Measurements from ENCODE around the gene PMAIP1. TPM values are rescaled to one million over a fixed set of nuclear protein-coding genes. Genes with fewer than 3 reads are reported as not detected.

PMAIP1 gene
- total and polyA plus RNA-seq, 9 of the 15 experiments (the other 6 are each of a cell fraction or from before 2014, with no cell fraction given) = 8.0 to 22.9 (median 14.9) TPM

DNA sequence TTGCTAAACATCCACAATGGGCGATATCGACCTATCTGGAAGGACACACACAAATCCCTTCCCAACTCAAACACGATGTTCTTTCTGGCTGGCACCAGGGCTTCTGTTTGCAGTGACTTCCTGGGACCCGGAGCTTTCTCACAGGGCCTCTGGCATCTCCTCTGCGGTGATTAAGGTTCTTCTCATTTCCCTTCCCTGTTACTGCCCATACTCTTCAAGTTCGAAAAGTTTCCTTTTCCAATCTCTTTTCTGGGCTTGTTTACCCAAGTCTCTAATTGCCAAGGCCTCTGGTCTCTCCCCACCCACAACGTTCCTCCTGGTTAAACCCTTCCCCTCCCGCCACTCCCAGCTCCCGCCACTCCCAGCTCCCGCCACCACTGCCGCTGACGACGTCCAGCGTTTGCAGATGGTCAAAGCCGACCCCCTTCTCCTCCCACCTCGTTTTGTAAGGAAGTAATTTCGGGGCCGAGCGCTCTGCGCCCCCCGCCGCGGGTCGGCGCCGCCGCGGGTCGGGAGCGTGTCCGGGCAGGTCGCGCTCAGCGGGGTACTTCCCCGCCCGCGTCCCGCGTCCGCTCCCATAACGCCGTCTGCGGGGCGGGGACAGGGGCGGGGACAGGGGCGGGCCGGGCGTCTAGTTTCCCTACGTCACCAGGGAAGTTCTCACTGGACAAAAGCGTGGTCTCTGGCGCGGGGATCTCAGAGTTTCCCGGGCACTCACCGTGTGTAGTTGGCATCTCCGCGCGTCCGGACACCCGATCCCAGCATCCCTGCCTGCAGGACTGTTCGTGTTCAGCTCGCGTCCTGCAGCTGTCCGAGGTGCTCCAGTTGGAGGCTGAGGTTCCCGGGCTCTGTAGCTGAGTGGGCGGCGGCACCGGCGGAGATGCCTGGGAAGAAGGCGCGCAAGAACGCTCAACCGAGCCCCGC is at the start of gene PMAIP1 (continued):
- TF ChIP-seq NONO (IDR thresholded peaks at IDR 0.05; ENCODE audit: low read depth in 2 of 2, low read length in 1 of 2) (peak in 1 of 2 experiments; percentile 54; a peak in 1 of 4 replicates), POLR2A (conservative IDR thresholded peaks at IDR 0.05) (peak; percentile 90), MTA1 (IDR thresholded peaks at IDR 0.05; ENCODE audit: borderline replicate concordance) (no peak), PPARD (CRISPR knock-in tag; IDR thresholded peaks at IDR 0.05) (no peak), ADNP (tag; IDR thresholded peaks at IDR 0.05) (no peak), DMBX1 (CRISPR knock-in tag; IDR thresholded peaks at IDR 0.05; ENCODE audit: borderline replicate concordance) (no peak), NCOA2 (IDR thresholded peaks at IDR 0.05; ENCODE audit: partially characterized antibody in 2 of 2) (no peak), CBFA2T3 (IDR thresholded peaks at IDR 0.05) (no peak)
- TF ChIP-seq, protein P1, sequence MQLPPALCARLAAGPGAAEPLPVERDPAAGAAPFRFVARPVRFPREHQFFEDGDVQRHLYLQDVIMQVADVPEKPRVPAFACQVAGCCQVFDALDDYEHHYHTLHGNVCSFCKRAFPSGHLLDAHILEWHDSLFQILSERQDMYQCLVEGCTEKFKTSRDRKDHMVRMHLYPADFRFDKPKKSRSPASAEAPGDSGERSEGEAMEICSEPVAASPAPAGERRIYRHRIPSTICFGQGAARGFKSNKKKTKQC (CRISPR knock-in tag; IDR thresholded peaks at IDR 0.05) = 0 out of 2 replicates have a peak, but pooled peaks have one; percentile 15
- TF ChIP-seq, protein P2, sequence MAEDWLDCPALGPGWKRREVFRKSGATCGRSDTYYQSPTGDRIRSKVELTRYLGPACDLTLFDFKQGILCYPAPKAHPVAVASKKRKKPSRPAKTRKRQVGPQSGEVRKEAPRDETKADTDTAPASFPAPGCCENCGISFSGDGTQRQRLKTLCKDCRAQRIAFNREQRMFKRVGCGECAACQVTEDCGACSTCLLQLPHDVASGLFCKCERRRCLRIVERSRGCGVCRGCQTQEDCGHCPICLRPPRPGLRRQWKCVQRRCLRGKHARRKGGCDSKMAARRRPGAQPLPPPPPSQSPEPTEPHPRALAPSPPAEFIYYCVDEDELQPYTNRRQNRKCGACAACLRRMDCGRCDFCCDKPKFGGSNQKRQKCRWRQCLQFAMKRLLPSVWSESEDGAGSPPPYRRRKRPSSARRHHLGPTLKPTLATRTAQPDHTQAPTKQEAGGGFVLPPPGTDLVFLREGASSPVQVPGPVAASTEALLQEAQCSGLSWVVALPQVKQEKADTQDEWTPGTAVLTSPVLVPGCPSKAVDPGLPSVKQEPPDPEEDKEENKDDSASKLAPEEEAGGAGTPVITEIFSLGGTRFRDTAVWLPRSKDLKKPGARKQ (CRISPR knock-in tag; IDR thresholded peaks at IDR 0.05) = no peak
- TF ChIP-seq, protein P3, sequence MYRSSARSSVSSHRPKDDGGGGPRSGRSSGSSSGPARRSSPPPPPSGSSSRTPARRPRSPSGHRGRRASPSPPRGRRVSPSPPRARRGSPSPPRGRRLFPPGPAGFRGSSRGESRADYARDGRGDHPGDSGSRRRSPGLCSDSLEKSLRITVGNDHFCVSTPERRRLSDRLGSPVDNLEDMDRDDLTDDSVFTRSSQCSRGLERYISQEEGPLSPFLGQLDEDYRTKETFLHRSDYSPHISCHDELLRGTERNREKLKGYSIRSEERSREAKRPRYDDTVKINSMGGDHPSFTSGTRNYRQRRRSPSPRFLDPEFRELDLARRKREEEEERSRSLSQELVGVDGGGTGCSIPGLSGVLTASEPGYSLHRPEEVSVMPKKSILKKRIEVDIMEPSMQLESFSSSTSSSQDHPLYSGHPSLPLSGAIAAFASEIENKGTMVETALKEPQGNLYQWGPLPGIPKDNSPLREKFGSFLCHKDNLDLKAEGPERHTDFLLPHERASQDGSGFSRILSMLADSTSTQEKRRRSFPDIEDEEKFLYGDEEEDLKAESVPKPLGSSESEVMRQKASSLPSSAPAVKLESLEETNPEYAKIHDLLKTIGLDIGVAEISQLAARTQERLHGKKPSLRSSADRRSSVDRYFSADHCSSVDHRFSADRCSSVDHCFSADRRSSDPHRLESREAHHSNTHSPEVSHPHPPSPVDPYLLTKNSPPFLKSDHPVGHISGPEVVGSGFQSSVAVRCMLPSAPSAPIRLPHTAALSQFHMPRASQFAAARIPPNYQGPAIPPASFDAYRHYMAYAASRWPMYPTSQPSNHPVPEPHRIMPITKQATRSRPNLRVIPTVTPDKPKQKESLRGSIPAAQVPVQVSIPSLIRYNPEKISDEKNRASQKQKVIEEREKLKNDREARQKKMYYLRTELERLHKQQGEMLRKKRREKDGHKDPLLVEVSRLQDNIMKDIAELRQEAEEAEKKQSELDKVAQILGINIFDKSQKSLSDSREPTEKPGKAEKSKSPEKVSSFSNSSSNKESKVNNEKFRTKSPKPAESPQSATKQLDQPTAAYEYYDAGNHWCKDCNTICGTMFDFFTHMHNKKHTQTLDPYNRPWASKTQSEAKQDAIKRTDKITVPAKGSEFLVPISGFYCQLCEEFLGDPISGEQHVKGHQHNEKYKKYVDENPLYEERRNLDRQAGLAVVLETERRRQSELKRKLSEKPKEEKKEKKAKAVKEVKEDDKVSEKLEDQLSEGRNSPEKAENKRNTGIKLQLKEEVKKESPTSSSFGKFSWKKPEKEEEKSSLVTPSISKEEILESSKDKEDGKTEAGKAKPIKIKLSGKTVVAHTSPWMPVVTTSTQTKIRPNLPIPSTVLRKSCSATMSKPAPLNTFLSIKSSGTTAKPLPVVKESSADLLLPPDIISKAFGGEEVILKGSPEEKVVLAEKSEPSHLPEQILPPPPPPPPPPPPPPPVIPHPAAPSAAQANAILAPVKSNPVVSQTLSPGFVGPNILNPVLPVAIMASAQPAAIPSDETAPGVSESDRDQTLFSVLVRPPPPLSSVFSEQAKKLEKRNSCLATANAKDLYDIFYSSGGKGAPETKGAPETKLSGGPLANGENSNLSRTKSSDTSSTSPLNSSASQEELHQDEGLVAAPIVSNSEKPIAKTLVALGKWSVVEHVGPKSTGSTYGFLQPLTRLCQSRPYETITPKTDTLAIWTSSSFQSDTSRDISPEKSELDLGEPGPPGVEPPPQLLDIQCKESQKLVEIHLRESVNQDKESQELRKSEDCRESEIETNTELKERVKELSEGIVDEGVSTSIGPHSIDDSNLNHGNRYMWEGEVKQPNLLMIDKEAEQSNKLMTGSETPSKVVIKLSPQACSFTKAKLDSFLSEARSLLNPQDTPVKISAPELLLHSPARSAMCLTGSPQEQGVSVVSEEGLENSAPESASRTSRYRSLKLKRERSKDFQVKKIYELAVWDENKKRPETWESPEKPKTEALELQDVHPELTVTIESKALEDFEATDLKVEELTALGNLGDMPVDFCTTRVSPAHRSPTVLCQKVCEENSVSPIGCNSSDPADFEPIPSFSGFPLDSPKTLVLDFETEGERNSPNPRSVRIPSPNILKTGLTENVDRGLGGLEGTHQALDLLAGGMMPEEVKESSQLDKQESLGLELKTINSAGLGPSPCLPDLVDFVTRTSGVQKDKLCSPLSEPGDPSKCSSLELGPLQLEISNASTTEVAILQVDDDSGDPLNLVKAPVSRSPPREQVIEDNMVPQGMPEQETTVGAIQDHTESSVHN (IDR thresholded peaks at IDR 0.05; ENCODE audit: borderline replicate concordance in 1 of 2, low read depth in 1 of 2) = no peak
- TF ChIP-seq, protein P4, sequence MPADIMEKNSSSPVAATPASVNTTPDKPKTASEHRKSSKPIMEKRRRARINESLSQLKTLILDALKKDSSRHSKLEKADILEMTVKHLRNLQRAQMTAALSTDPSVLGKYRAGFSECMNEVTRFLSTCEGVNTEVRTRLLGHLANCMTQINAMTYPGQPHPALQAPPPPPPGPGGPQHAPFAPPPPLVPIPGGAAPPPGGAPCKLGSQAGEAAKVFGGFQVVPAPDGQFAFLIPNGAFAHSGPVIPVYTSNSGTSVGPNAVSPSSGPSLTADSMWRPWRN (IDR thresholded peaks at IDR 0.05; ENCODE audit: low read depth) = no peak
- TF ChIP-seq, protein P5, sequence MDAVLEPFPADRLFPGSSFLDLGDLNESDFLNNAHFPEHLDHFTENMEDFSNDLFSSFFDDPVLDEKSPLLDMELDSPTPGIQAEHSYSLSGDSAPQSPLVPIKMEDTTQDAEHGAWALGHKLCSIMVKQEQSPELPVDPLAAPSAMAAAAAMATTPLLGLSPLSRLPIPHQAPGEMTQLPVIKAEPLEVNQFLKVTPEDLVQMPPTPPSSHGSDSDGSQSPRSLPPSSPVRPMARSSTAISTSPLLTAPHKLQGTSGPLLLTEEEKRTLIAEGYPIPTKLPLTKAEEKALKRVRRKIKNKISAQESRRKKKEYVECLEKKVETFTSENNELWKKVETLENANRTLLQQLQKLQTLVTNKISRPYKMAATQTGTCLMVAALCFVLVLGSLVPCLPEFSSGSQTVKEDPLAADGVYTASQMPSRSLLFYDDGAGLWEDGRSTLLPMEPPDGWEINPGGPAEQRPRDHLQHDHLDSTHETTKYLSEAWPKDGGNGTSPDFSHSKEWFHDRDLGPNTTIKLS (IDR thresholded peaks at IDR 0.05; ENCODE audit: borderline replicate concordance, low read depth) = no peak
